ENCODE measurements around the gene GPS1.

DNA sequence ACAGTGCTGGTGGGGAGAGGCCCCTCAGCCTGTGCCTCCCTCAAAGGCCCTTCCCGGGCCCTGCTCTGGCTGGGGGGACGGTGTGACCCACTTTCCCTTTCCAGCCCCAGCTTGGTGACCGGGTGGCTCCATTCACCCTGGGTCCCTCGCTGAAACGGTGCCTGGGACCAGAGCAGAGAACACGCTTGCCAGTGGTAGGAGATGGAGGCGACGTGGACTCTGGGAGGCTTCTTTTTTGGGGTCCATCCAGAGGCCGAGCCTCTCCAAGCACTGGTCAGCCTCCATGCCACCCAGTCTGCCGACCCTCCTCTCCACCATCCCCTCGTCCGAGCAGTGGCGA is 36.8 kb upstream of the GPS1 start:
- TF ChIP-seq FOXK1 (CRISPR knock-in tag; IDR thresholded peaks at IDR 0.05) (no peak), ATF1 (CRISPR knock-in tag; IDR thresholded peaks at IDR 0.05) (no peak), NR2C2 (CRISPR knock-in tag; IDR thresholded peaks at IDR 0.05) (no peak), ESRRA (CRISPR knock-in tag; IDR thresholded peaks at IDR 0.05; ENCODE audit: borderline replicate concordance) (no peak), TEAD4 (CRISPR knock-in tag; IDR thresholded peaks at IDR 0.05) (no peak), MXD4 (CRISPR knock-in tag; IDR thresholded peaks at IDR 0.05; ENCODE audit: borderline replicate concordance) (no peak)
- TF ChIP-seq, protein P1, sequence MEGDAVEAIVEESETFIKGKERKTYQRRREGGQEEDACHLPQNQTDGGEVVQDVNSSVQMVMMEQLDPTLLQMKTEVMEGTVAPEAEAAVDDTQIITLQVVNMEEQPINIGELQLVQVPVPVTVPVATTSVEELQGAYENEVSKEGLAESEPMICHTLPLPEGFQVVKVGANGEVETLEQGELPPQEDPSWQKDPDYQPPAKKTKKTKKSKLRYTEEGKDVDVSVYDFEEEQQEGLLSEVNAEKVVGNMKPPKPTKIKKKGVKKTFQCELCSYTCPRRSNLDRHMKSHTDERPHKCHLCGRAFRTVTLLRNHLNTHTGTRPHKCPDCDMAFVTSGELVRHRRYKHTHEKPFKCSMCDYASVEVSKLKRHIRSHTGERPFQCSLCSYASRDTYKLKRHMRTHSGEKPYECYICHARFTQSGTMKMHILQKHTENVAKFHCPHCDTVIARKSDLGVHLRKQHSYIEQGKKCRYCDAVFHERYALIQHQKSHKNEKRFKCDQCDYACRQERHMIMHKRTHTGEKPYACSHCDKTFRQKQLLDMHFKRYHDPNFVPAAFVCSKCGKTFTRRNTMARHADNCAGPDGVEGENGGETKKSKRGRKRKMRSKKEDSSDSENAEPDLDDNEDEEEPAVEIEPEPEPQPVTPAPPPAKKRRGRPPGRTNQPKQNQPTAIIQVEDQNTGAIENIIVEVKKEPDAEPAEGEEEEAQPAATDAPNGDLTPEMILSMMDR (IDR thresholded peaks at IDR 0.05) = no peak
- TF ChIP-seq, protein P2, sequence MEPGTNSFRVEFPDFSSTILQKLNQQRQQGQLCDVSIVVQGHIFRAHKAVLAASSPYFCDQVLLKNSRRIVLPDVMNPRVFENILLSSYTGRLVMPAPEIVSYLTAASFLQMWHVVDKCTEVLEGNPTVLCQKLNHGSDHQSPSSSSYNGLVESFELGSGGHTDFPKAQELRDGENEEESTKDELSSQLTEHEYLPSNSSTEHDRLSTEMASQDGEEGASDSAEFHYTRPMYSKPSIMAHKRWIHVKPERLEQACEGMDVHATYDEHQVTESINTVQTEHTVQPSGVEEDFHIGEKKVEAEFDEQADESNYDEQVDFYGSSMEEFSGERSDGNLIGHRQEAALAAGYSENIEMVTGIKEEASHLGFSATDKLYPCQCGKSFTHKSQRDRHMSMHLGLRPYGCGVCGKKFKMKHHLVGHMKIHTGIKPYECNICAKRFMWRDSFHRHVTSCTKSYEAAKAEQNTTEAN (CRISPR knock-in tag; IDR thresholded peaks at IDR 0.05) = no peak
- TF ChIP-seq, protein P3, sequence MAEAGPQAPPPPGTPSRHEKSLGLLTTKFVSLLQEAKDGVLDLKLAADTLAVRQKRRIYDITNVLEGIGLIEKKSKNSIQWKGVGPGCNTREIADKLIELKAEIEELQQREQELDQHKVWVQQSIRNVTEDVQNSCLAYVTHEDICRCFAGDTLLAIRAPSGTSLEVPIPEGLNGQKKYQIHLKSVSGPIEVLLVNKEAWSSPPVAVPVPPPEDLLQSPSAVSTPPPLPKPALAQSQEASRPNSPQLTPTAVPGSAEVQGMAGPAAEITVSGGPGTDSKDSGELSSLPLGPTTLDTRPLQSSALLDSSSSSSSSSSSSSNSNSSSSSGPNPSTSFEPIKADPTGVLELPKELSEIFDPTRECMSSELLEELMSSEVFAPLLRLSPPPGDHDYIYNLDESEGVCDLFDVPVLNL (CRISPR knock-in tag; IDR thresholded peaks at IDR 0.05; ENCODE audit: borderline replicate concordance, low read depth) = no peak
